ENCODE measurements around the gene LRP6.
"Not testable (repeated sequence)": the region's sequence is repeated elsewhere in the genome, so short reads cannot be mapped to it uniquely, and the experiment has no call there.

Gene LRP6

GRCh38 chr12:12182703-12183365, 84.0 kb downstream of the LRP6 start:
- no peak for DNase-seq (ENCODE audit: low read depth in 2 of 2, low spot score in 1 of 2)

GRCh38 chr12:12181511-12181910, 85.3 kb downstream of the LRP6 start:
- DNase-seq (ENCODE audit: low read depth in 2 of 2, low spot score in 1 of 2) = no peak

- DNase-seq (ENCODE audit: low read depth in 2 of 2, low spot score in 1 of 2) = no peak
These were observed 86.3 kb downstream of the LRP6 start for GRCh38 chr12:12180575-12180974.

- no peak for DNase-seq (ENCODE audit: low read depth in 2 of 2, low spot score in 1 of 2)
These were observed 86.7 kb downstream of the LRP6 start for GRCh38 chr12:12180136-12180535.

- DNase-seq (ENCODE audit: low read depth in 2 of 2, low spot score in 1 of 2) = no peak
These were observed 88.3 kb downstream of the LRP6 start for GRCh38 chr12:12178559-12178958.

- no peak for DNase-seq (ENCODE audit: low read depth in 2 of 2, low spot score in 1 of 2)
These were observed 90.4 kb downstream of the LRP6 start for GRCh38 chr12:12176402-12176801.

GRCh38 chr12:12171991-12172511, 94.8 kb downstream of the LRP6 start:
- no peak for DNase-seq (ENCODE audit: low read depth in 2 of 2, low spot score in 1 of 2)

- no peak for DNase-seq (ENCODE audit: low read depth in 2 of 2, low spot score in 1 of 2)
These were observed 99.0 kb downstream of the LRP6 start for GRCh38 chr12:12167847-12168246.

GRCh38 chr12:12166751-12167150, 100.1 kb downstream of the LRP6 start:
- DNase-seq (ENCODE audit: low read depth in 2 of 2, low spot score in 1 of 2) = no peak

- no peak for DNase-seq (ENCODE audit: low read depth in 2 of 2, low spot score in 1 of 2)
These were observed 106.9 kb downstream of the LRP6 start for GRCh38 chr12:12159988-12160387.

GRCh38 chr12:12158858-12159257, 108.0 kb downstream of the LRP6 start:
- DNase-seq (ENCODE audit: low read depth in 2 of 2, low spot score in 1 of 2) = no peak

GRCh38 chr12:12157424-12157823, 109.4 kb downstream of the LRP6 start:
- no peak for DNase-seq (ENCODE audit: low read depth in 2 of 2, low spot score in 1 of 2)

GRCh38 chr12:12156828-12157227, 110.0 kb downstream of the LRP6 start:
- no peak for DNase-seq (ENCODE audit: low read depth in 2 of 2, low spot score in 1 of 2)

GRCh38 chr12:12156116-12156515, 110.7 kb downstream of the LRP6 start:
- no peak for DNase-seq (ENCODE audit: low read depth in 2 of 2, low spot score in 1 of 2)

GRCh38 chr12:12153596-12153995, 113.2 kb downstream of the LRP6 start:
- DNase-seq (ENCODE audit: low read depth in 2 of 2, low spot score in 1 of 2) = no peak

GRCh38 chr12:12147111-12147510, 119.7 kb downstream of the LRP6 start:
- DNase-seq (ENCODE audit: low read depth in 2 of 2, low spot score in 1 of 2) = no peak

GRCh38 chr12:12144531-12144930, 122.3 kb downstream of the LRP6 start:
- not testable (repeated sequence) for DNase-seq (ENCODE audit: low read depth in 2 of 2, low spot score in 1 of 2)

- DNase-seq (ENCODE audit: low read depth in 2 of 2, low spot score in 1 of 2) = no peak
These were observed 125.8 kb downstream of the LRP6 start for GRCh38 chr12:12141000-12141399.

- DNase-seq (ENCODE audit: low read depth in 2 of 2, low spot score in 1 of 2) = no peak
These were observed 128.4 kb downstream of the LRP6 start for GRCh38 chr12:12138203-12139154.

- DNase-seq (ENCODE audit: low read depth in 2 of 2, low spot score in 1 of 2) = no peak
These were observed 133.1 kb downstream of the LRP6 start for GRCh38 chr12:12133785-12134184.

GRCh38 chr12:12133259-12133658, 133.6 kb downstream of the LRP6 start:
- no peak for DNase-seq (ENCODE audit: low read depth in 2 of 2, low spot score in 1 of 2)

GRCh38 chr12:12128670-12129069, 138.2 kb downstream of the LRP6 start:
- DNase-seq (ENCODE audit: low read depth in 2 of 2, low spot score in 1 of 2) = no peak
